KOPT-K1 (cell line): ENCODE data around the gene OR4F6.
"Not testable (repeated sequence)": the region's sequence is repeated elsewhere in the genome, so short reads cannot be mapped to it uniquely, and the experiment has no call there.

ENCODE experiments used
- H3K27ac ChIP-seq: fragments of 200-600 bp; sonication (generic); 2 replicates; pipeline ENCODE4 v1.5.1; 2016; ENCODE audit warnings: antibody characterized with exemption, mild to moderate bottlenecking, low read depth, low read length; ENCODE audit not compliant: poor library complexity, severe bottlenecking
- H3K36me3 ChIP-seq: fragments of 200-600 bp; sonication (generic); 2 replicates; pipeline ENCODE4 v1.5.1; 2017; ENCODE audit warnings: antibody characterized with exemption, mild to moderate bottlenecking, low read length, moderate library complexity; ENCODE audit not compliant: insufficient read depth
- H3K9me3 ChIP-seq: fragments of 200-600 bp; sonication (generic); 2 replicates; pipeline ENCODE4 v1.5.1; 2017; ENCODE audit warnings: antibody characterized with exemption, low read length, mild to moderate bottlenecking; ENCODE audit not compliant: insufficient read depth, poor library complexity, severe bottlenecking

The OR4F6 gene

DNA sequence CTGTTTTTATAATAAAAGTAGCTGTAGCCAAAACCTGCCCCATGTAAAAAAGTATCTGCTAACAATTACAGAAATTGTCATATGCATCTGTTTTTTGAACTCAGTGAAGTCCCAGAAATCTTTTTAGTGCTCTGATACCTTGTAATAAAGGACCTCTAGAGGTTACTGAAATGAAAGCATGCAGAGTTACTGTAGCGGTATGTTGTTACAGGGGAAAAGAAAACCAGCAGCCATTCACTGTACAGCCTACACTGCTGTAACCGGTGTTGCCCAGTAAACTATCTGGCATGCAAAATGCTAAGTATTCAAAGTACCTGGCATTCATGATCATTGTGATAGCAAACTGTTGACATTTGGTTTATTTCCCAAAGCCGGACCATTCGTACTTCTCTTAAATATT, 12.6 kb upstream of the OR4F6 start:
- H3K9me3 ChIP-seq, H3K27ac ChIP-seq, H3K36me3 ChIP-seq: not testable (repeated sequence)

GRCh38 chr15:101793981-101794380, 9.3 kb upstream of the OR4F6 start:
- H3K27ac ChIP-seq, H3K9me3 ChIP-seq, H3K36me3 ChIP-seq: not testable (repeated sequence)

GRCh38 chr15:101795455-101795854, 7.9 kb upstream of the OR4F6 start:
- no peaks in the 10 kb centered on the region for H3K9me3 ChIP-seq
- H3K36me3 ChIP-seq, result no peaks in the 10 kb centered on the region
- no peak overlapping the region for H3K27ac ChIP-seq

DNA sequence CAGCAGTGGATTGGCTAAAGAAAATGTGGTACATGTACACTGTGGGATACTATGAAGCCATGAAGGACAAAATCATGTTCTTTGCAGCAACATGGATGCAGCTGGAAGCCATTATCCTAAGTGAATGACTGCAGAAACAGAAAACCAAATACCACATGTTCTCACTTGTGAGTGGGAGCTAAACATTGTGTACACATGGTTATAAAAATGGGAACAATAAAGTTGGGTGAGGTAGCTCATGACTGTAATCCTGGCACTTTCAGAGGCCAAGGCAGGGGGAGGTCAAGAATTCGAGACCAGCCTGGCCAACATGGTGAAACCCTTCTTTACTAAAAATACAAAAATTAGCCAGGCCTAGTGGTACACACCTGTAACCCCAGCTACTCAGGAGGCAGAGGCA, 3.6 kb upstream of the OR4F6 start:
- Histone ChIP-seq H3K9me3 (no peaks in the 10 kb centered on the region), H3K27ac (no peak overlapping the region), H3K36me3 (no peaks in the 10 kb centered on the region)

- Histone ChIP-seq H3K9me3 (no peaks in the 10 kb centered on the region), H3K27ac (no peak overlapping the region), H3K36me3 (no peaks in the 10 kb centered on the region)
Observed at GRCh38 chr15:101801048-101801447, 2.3 kb upstream of the OR4F6 start.

GRCh38 chr15:101803676-101804075, 367 bp downstream of the OR4F6 start:
- no peaks in the 10 kb centered on the region for H3K9me3 ChIP-seq
- no peak overlapping the region for H3K27ac ChIP-seq
- no peaks in the 10 kb centered on the region for H3K36me3 ChIP-seq

DNA sequence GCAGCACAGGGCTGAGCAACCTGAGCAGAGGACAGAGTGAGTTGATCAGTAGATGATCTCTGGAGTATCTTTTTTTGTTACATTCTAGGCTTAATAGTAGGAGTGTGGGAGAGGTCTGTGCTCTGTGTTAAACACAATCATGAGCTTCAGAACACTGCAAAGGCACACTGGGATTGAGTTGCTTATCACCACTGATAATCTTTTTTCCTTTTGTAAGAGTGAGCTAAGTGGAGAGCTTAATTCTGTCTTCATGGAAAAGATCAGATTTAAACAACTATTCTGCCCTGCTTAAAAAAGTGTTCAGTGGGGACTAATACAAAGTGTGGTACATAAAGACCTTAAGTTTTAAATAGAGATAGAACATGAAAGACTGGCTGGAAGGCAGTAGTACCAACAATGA, 1.1 kb downstream of the OR4F6 start:
- H3K36me3 ChIP-seq, result no peaks in the 10 kb centered on the region
- no peaks in the 10 kb centered on the region for H3K9me3 ChIP-seq
- H3K27ac ChIP-seq, result no peak overlapping the region

DNA sequence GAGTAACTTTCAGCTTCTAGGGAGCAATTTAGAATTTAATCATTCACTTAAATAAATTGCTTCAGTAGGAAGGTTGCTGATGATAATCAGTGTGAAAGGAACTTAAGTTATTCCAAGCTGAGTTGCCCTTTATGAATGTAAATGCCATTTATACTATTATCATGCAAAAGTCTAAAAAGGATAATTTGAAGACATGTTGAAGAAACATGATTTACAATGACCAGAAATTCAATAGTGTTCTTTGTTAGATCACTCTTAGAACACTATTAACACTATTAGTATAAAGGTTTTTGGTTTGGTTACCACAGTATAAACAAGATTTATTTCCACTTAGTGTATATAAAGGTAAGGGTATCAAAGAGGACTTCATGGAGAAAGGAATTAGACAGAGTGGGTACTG, 1.6 kb downstream of the OR4F6 start:
- Histone ChIP-seq H3K27ac (no peak overlapping the region), H3K36me3 (no peaks in the 10 kb centered on the region), H3K9me3 (no peaks in the 10 kb centered on the region)

- H3K27ac ChIP-seq, result no peak overlapping the region
- no peaks in the 10 kb centered on the region for H3K36me3 ChIP-seq
- H3K9me3 ChIP-seq, result no peaks in the 10 kb centered on the region
Observed at GRCh38 chr15:101805605-101806345, 2.5 kb downstream of the OR4F6 start.

GRCh38 chr15:101807345-101807945, 4.1 kb downstream of the OR4F6 start:
- no peaks in the 10 kb centered on the region for H3K36me3 ChIP-seq
- H3K27ac ChIP-seq, result no peak overlapping the region
- H3K9me3 ChIP-seq, result no peaks in the 10 kb centered on the region

DNA sequence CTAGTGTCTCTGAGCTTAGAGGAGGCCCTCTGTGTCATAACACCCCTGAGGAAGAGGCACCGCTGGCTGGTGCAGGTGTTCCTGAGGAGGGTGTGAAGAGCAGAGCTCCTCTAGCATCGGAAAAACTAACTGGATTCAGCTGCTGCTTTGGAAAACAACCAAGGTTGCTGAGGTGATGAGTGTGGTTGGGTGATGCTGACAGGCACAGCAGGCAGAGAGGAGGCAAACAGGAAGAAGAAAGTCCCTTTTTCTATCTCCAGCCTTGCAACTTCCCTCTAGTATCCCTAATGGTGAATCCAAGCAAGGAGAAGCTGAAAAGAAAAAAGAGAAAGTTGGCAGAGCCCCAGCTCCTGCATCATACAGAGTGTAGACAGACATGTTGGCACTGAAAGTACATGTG, 4.9 kb downstream of the OR4F6 start:
- Histone ChIP-seq H3K27ac (no peak overlapping the region), H3K36me3 (no peaks in the 10 kb centered on the region), H3K9me3 (no peaks in the 10 kb centered on the region)

GRCh38 chr15:101810456-101810855, 7.1 kb downstream of the OR4F6 start:
- Histone ChIP-seq H3K27ac (no peak overlapping the region), H3K9me3 (no peaks in the 10 kb centered on the region), H3K36me3 (no peaks in the 10 kb centered on the region)

- H3K27ac ChIP-seq, result no peak overlapping the region
- no peaks in the 10 kb centered on the region for H3K9me3 ChIP-seq
- no peaks in the 10 kb centered on the region for H3K36me3 ChIP-seq
Observed at GRCh38 chr15:101810876-101811275, 7.6 kb downstream of the OR4F6 start.

- H3K9me3 ChIP-seq, result no peaks in the 10 kb centered on the region
- no peak within 1 kb of the TSS for H3K27ac ChIP-seq
- H3K36me3 ChIP-seq, result no peaks in the 10 kb centered on the region
Observed at GRCh38 chr15:101811902-101812301, 8.6 kb downstream of the OR4F6 start, which contains the start of gene OR4F15. OR4F15 (plus strand) TSS chr15:101812202; CDS start chr15:101818187, 5,985 bp downstream.

GRCh38 chr15:101813803-101814534, 10.7 kb downstream of the OR4F6 start:
- Histone ChIP-seq H3K9me3 (no peaks in the 10 kb centered on the region), H3K36me3 (no peaks in the 10 kb centered on the region), H3K27ac (no peak overlapping the region)
